Activated CD4-positive, alpha-beta T cell treated with anti-CD3 and anti-CD28 coated beads, Interleukin-2, amount 50 U/mL, for 1 hour (primary cell): ENCODE results near the gene NTM.

ENCODE experiments used
- DNase-seq: peaks from one replicate; pipeline ENCODE4 v3.0.0-alpha.2; 2020

The NTM gene

GRCh38 chr11:131991606-131992005 is 621.2 kb downstream of the NTM start:
- no peak for DNase-seq

- no peak for DNase-seq
Observed at GRCh38 chr11:131993246-131993645, 622.8 kb downstream of the NTM start.

GRCh38 chr11:131998020-131998419 is 627.6 kb downstream of the NTM start:
- no peak for DNase-seq

- DNase-seq: no peak
Observed at GRCh38 chr11:131999084-131999483, 628.7 kb downstream of the NTM start.

GRCh38 chr11:131999955-132000354 is 629.5 kb downstream of the NTM start:
- no peak for DNase-seq

- DNase-seq: no peak
Observed at GRCh38 chr11:132005887-132006286, 635.5 kb downstream of the NTM start.

GRCh38 chr11:132006884-132007580 is 636.6 kb downstream of the NTM start:
- no peak for DNase-seq

GRCh38 chr11:132008226-132008625 is 637.8 kb downstream of the NTM start:
- DNase-seq: no peak

GRCh38 chr11:132008872-132009271 is 638.5 kb downstream of the NTM start:
- no peak for DNase-seq

GRCh38 chr11:132020001-132020400 is 649.6 kb downstream of the NTM start:
- no peak for DNase-seq

- no peak for DNase-seq
Observed at GRCh38 chr11:132022285-132022684, 651.9 kb downstream of the NTM start.

GRCh38 chr11:132022733-132023478 is 652.5 kb downstream of the NTM start:
- DNase-seq: no peak

GRCh38 chr11:132024587-132025295 is 654.3 kb downstream of the NTM start:
- DNase-seq: no peak

GRCh38 chr11:132026746-132027145 is 656.3 kb downstream of the NTM start:
- no peak for DNase-seq

GRCh38 chr11:132028380-132029240 is 658.2 kb downstream of the NTM start:
- DNase-seq: no peak

- DNase-seq: no peak
Observed at GRCh38 chr11:132030896-132031295, 660.5 kb downstream of the NTM start.

- DNase-seq: no peak
Observed at GRCh38 chr11:132032555-132032954, 662.1 kb downstream of the NTM start.

GRCh38 chr11:132033051-132033450 is 662.6 kb downstream of the NTM start:
- DNase-seq: no peak

GRCh38 chr11:132035228-132035627 is 664.8 kb downstream of the NTM start:
- DNase-seq: no peak

GRCh38 chr11:132035766-132036165 is 665.4 kb downstream of the NTM start:
- no peak for DNase-seq

- DNase-seq: no peak
Observed at GRCh38 chr11:132036220-132036619, 665.8 kb downstream of the NTM start.

- DNase-seq: no peak
Observed at GRCh38 chr11:132036746-132037466, 666.5 kb downstream of the NTM start.
